AG09319 (cell line): ENCODE data around the gene SPOPL.

ENCODE experiments used
- DNase-seq: peaks from one replicate; pipeline ENCODE4 v3.0.0-alpha.2; 2010; ENCODE audit warnings: low read depth; ENCODE audit errors: extremely low read depth
- CTCF ChIP-seq: IDR thresholded peaks from 2 replicates; pipeline ENCODE4 v1.5.1; 2011; ENCODE audit warnings: low read depth, mild to moderate bottlenecking, inconsistent platforms, low read length, moderate library complexity

The SPOPL gene

GRCh38 chr2:138495384-138495783 is 6.2 kb upstream of the SPOPL start:
- TF ChIP-seq CTCF, result no peak
- DNase-seq, result no peak

GRCh38 chr2:138496096-138496651 is 5.4 kb upstream of the SPOPL start:
- DNase-seq, result no peak
- no peak for TF ChIP-seq CTCF

GRCh38 chr2:138497294-138497693 is 4.3 kb upstream of the SPOPL start:
- TF ChIP-seq CTCF, result no peak
- no peak for DNase-seq

- no peak for TF ChIP-seq CTCF
- DNase-seq, result no peak
These were observed 1.9 kb upstream of the SPOPL start for GRCh38 chr2:138499684-138500083.

- no peak for TF ChIP-seq CTCF
- DNase-seq, result no peak
These were observed 762 bp upstream of the SPOPL start for GRCh38 chr2:138500592-138501424.

- DNase-seq, result no peak
- no peak for TF ChIP-seq CTCF
These were observed 901 bp downstream of the SPOPL start for GRCh38 chr2:138502255-138503086.

- DNase-seq, result no peak
These were observed 1.5 kb downstream of the SPOPL start for GRCh38 chr2:138503087-138503442.

More at GRCh38 chr2:138503087-138503442, 1.5 kb downstream of the SPOPL start:
- no peak for TF ChIP-seq CTCF
